ENCODE measurements around the gene CCT6B.

Gene CCT6B

GRCh38 chr17:34892461-34893249, 68.6 kb downstream of the CCT6B start:
- no peak for DNase-seq (ENCODE audit: extremely low read depth in 1 of 2, low read depth in 1 of 2)

- DNase-seq (ENCODE audit: extremely low read depth in 1 of 2, low read depth in 1 of 2), result no peak
Observed at GRCh38 chr17:34886831-34887230, 74.4 kb downstream of the CCT6B start.

DNA sequence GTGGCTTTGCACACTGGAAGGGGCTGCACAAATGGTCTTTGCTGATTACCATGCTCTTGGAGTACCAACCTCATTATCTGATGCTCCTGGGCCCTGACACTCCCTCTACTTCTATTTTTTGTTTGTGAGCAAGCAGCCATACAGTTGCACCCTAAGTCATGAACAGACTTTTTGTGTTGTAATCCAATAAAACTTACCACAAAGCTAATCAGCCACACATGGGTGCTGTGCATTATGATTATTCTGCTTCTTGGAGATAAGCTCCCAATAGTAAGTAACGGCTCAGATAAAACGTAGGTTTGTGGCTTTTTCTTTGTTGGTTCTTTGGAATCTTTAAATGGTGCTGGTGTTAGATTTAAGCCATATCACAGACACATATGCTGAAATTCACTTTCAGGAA, 76.2 kb downstream of the CCT6B start:
- DNase-seq (ENCODE audit: extremely low read depth in 1 of 2, low read depth in 1 of 2), result no peak

DNA sequence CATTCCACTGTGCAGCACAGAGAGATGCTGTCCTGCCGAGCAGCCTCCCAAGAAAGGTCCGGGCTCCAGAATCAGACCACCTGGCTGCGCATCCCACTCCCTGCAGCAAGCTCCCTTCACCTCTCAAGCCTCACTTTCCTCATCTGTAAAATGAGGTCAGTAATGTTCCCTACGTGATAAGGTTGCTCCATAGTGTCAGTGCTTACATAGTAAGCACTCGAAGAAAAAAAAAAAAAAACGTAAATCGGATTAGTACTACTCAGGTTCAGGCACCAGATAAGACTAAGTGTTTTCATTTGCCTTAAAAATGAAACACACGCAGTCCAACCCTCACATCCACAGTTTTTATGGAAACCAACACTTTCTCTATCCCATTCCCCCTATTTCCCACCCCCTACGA, 76.7 kb downstream of the CCT6B start:
- DNase-seq (ENCODE audit: extremely low read depth in 1 of 2, low read depth in 1 of 2), result no peak

DNA sequence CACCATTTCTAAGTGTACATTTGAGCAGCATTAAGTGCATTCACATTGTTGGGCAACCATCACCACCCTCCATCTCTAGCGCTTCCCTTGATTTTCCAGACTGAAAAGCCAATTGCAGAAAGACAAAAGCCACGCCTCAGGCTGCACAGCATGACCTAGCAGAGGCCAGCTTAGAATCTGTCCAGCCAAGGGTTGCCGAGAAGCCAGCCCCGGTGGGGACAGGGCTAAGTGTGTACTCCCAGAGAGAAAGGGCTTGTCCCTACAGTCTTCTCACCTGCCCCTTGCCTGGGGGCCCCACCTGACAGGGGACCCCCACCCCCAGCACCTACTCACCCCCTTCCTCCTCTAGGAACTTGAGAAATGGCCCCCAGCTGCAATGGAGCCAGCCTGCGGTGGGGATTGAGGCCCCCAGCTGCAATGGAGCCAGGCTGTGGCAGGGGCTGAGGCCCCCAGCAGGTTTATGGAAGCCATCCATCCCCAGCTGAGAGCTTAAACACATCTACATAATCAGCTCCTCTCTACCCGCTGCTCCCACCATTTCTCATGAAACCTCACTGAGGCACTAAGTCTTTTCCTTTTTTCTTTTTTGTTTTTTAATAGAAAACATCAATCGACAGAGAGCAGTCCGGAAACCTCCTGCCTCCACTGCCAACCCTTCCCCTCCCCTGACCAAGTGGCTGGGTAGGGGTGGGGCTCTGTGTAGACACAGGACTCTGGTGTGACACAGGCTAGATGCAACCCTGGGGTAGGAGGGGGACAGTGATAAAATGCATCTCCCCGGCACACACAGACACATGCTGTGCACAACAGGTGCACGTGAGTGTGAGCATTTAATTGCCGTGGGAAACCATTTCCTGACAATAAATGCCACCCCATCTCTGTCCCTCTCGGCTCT, 77.9 kb downstream of the CCT6B start:
- no peak for DNase-seq (ENCODE audit: extremely low read depth in 1 of 2, low read depth in 1 of 2)

DNA sequence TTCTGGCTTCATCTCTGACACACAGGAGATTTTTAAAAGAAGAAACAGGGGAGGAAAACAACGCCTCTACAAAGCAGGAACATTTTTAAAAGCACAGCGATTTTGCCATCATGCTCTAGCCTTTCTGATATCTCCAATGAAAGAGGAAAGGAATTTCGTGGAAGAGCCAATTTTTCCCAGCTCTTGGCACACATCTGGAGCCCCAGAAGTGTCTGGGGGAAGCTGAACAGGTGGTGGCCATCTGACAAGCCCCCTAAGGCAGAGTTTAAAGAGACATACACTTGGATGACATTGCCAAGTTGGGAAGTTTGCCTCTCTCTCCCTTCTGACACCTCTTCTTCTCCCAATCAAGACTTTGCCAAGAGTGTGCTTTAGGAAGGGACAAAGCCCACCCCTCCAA, 82.1 kb downstream of the CCT6B start:
- DNase-seq (ENCODE audit: extremely low read depth in 1 of 2, low read depth in 1 of 2), result no peak

Data from activated CD8-positive, alpha-beta memory T cell treated with anti-CD3 and anti-CD28 coated beads for 1 hour (primary cell).